Right ventricle myocardium inferior (tissue), 1 donor: ENCODE results near the gene OLR1. TPM values are rescaled to one million over a fixed set of nuclear protein-coding genes. Genes with fewer than 3 reads are reported as not detected.

Source experiments
- ATAC-seq: fragments of 200-7000 bp; cut with Tn5 transposase; one replicate; pipeline ENCODE4 v1.9.1; 2020; ENCODE audit warnings: mild to moderate bottlenecking, moderate library complexity
- DNase-seq: peaks from one replicate; pipeline ENCODE4 v3.0.0; 2021; ENCODE audit errors: missing footprints
- intact Hi-C: fragments of 100-400 bp; cut with DNase I; formaldehyde crosslinking; loops from one replicate; pipeline ENCODE4 v1.11.0; 2022
- total RNA-seq: library from RNA; stranded (reverse); fragmentation: NEBNext Ultra II Directional; extraction: Animal tissue kit (Norgen Biotek cat#: 25700); gene quantifications from one replicate; pipeline ENCODE4 v1.2.1, GENCODE V29; 2021
- donor health status: DM: no; HTN: yes; CAD: no; lungs with severe emphysema.

Gene OLR1
- total RNA-seq, 1 donor from 2014 or later = 0.24 TPM

DNA sequence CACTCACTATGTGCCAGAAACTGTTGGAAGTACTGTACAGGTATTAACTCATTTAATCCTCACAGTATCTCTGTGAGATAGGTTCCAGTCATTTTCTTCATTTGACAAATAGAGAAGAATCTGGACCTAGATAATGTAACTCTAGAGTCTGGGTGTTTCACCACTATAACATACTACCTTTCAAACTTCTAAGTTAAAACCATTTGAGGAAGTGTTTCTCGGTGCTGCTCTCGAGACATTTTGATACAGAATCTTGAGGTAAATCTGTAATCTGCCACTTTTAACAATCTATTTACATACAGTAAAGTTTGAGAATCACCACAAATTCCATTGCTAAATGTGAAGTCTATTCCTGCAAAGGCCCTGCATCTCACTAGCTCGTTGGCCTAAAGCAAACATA is 8.8 kb downstream of the OLR1 start:
- intact Hi-C loops = no loop called here
- DNase-seq (no peak), ATAC-seq (no peak)

GRCh38 chr12:10160617-10161385 is 11.1 kb downstream of the OLR1 start:
- intact Hi-C loops = no loop called here
- ATAC-seq = peak; percentile 13
- DNase-seq = no peak

DNA sequence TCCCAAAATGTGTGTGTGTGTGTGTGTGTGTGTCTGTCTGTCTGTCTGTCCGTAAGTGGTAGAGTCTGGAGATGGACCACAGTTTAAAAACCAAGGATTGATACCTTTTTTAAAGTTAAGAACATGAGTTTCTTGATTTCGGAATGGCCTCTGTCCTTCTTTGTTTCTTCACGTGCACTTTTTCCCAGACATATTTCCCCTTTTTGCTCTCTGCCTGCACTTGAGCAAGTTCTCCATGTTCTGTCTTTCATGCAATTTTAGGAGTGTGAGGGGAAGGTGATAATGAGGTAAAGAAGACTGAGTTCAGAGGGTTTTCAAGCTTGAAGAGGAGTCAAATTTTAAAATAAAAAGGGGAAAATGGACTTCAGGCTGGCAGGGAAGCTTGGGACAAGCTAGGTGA is 12.7 kb downstream of the OLR1 start:
- no peak for DNase-seq
- no peak for ATAC-seq
- intact Hi-C loops = loop anchor here (10.0 kb wide), 1 partner anchor 56 kb away; the partner anchor contains the start of gene GABARAPL1

- DNase-seq = no peak
- intact Hi-C loops = loop anchor here (10.0 kb wide), 1 partner anchor 56 kb away; the partner anchor contains the start of gene GABARAPL1
- no peak for ATAC-seq
These were observed 13.5 kb downstream of the OLR1 start for GRCh38 chr12:10158406-10158805.

DNA sequence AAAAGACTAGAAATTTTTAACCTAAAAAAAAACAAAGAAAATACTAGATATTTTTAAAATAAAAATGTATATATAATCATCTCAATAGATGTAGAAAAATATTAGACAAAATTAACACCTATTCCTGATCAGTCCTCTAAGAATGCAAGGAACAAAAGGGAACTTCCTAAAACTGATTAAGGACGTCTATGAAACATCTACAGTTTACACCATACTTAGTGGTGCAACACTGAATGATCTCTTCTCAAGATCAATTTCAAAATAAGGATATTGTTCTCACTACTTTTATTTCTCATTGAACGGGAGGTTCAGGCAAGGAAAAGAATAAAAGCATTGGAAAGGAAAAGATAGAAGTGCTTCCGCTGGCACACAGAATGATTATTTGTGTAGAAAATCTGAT is 16.0 kb downstream of the OLR1 start:
- DNase-seq = no peak
- intact Hi-C loops = loop anchor here (10.0 kb wide), 1 partner anchor 59 kb away; the partner anchor contains the start of gene GABARAPL1
- no peak for ATAC-seq

DNA sequence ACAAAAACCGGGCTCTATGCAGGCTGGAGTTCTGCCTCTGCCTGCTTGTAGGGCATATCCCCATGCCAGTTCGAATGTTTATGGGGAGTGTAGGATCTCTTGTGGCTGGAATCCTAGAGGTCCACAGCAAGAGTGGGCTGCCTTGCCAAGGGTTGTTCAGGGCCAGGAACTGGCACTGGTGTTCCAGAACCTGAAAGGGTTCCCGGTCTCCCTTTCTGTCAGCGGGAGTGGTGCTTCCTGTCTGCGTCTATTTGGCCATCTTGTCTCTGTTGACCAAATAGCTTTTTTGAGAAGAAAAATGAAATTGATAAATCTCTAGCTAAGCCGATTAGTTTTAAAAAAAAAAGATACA is 17.8 kb downstream of the OLR1 start:
- DNase-seq (no peak), ATAC-seq (peak; percentile 49)
- intact Hi-C loops = loop anchor here (10.0 kb wide), 1 partner anchor 61 kb away; the partner anchor contains the start of gene GABARAPL1

DNA sequence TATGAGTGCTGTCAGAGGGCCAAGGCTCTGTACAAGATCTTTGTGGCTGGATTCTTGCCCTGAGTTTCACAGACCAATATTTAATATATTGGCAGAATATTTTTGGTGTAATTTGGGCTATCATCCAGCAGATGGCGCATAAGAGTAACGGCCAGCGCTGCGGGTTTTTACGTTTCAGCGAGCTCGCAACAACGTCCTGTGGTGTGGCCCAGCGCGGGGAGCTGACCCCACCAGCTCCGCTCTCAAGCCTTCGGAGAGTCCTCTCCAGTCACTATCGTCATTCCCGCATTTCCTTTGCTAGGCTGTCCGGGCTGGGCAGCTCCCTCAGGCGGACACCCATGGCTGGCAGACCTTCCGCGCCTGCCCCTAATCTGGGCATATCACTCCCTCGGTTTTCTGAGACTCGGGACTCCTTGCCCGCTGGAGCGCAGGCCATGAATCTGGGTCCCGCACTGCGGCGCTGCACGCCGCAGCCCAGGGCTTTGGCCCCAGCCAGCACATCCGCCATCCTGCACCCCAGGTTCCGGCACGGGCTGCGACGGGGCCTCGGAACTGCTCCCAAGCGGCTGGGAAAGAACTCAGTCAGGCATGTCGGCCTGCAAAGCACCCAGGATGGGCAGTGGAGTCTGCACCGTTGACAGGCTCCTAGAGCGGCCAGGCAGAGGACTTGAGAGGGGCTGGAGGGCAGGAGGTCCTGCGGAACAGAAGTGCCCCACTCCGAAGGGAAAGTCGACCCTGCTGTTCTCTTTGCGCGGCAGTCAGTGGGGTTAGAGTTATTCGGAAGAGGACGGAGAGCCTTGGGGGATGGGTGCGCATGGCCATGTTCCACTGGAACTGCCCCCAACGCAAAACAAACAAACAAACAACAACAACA is 18.4 kb downstream of the OLR1 start:
- intact Hi-C loops = loop anchor here (1.0 to 10.0 kb wide), 2 partner anchors 37 to 61 kb away; partner anchors contain the start of gene GABARAPL1
- ATAC-seq (peak; percentile 93), DNase-seq (peak; percentile 87)

DNA sequence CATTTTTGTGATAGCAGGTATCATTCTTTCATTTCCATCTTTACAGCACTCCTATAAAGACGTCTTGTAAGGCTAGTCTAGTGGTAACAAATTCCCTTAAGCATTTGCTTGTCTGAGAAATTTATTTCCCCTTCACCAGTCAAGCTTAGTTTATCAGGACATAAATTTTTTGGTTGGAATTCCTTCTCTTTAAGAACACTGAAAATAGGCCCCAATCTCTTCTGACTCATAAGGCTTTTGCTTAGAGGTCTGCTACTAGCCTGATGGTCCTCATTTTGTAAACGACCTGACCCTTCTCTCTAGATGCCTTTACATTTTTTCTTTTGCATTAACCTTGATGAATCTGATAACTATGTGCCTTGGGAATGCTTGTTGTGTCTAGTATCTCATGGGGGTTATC is 20.3 kb downstream of the OLR1 start:
- no peak for ATAC-seq

GRCh38 chr12:10147714-10148403 is 24.1 kb downstream of the OLR1 start:
- no peak for DNase-seq
- intact Hi-C loops = no loop called here
- ATAC-seq = no peak

More for the DNA sequence above, 20.3 kb downstream of the OLR1 start:
- DNase-seq = no peak
- intact Hi-C loops = loop anchor here (10.0 kb wide), 1 partner anchor 63 kb away; the partner anchor contains the start of gene GABARAPL1

- no peak for DNase-seq
- intact Hi-C loops = loop anchor here (5.0 kb wide), 2 partner anchors 136 to 391 kb away; no protein-coding TSS in a partner anchor
- ATAC-seq = no peak
These were observed 28.8 kb downstream of the OLR1 start for GRCh38 chr12:10142976-10143589.

DNA sequence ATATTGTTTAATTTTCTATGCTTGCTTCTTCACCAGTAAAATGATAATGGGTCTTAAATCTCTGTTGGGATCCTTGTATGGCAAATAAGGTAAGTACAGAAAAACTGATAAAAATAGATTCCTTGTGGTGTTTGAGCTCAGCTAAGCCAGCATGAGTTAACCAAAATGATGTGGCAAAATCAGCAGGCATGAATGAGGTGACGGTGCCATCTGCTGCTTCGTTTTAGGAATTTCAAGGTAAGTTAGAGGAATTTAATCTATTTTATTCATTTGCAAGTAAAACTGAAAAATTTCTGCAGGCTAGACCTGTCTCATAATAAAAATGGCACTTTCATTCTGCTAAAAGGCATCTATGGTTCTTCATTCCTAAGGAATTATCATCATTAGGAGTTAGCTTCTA is 31.9 kb downstream of the OLR1 start:
- intact Hi-C loops = loop anchor here (2.0 to 5.0 kb wide), 3 partner anchors 105 to 388 kb away; no protein-coding TSS in a partner anchor
- DNase-seq (peak; percentile 54), ATAC-seq (no peak)

- intact Hi-C loops = no loop called here
- ATAC-seq = no peak
- no peak for DNase-seq
These were observed 35.2 kb downstream of the OLR1 start for GRCh38 chr12:10136637-10137205.

- no peak for ATAC-seq
- no peak for DNase-seq
- intact Hi-C loops = no loop called here
These were observed 36.8 kb downstream of the OLR1 start for GRCh38 chr12:10135126-10135525.

- ATAC-seq = no peak
- no peak for DNase-seq
- intact Hi-C loops = no loop called here
These were observed 39.0 kb downstream of the OLR1 start for GRCh38 chr12:10132850-10133370.

GRCh38 chr12:10131111-10131690 is 40.7 kb downstream of the OLR1 start:
- intact Hi-C loops = no loop called here
- no peak for DNase-seq
- peak; percentile 38 for ATAC-seq

DNA sequence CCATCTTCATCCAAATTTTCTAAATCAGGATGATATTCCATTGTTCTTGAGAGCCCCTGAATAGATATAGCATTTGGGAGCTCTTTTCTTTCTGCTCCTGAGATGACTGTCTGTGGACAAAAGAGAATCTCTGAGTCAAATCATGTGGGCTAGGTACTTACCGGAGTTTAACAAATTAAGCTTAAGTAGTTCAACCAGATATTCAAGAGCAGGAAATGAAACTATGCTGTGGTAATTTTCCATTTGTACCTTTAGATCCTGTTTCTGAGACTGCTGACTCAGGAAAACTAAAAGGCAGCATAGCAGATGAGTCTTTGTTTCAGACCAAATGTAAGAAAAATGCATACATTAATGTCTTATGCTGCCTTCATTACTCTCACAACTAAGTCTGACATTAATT is 41.9 kb downstream of the OLR1 start, which contains the start of gene CLEC7A:
Gene CLEC7A (minus strand): TSS at position 158 of the 400 bp plus-strand sequence. CDS start 117 bp downstream, at position 41.
- DNase-seq = no peak
- ATAC-seq = no peak
- intact Hi-C loops = no loop called here

- intact Hi-C loops = no loop called here
- peak; percentile 62 for ATAC-seq
- no peak for DNase-seq
These were observed 43.2 kb downstream of the OLR1 start for GRCh38 chr12:10128687-10129086.
